Smooth muscle cell of the coronary artery (primary cell): ENCODE results near the gene ZNF22. TPM values are rescaled to one million over a fixed set of nuclear protein-coding genes. Genes with fewer than 3 reads are reported as not detected.

Source experiments
- total RNA-seq: library from RNA; depleted of rRNA; stranded (reverse); fragments of >200 nt; gene quantifications from 2 replicates; pipeline ENCODE4 v1.2.3, GENCODE V29; 2014; ENCODE audit warnings: low replicate concordance

ZNF22 gene
- total RNA-seq: 3.3 and 15.9 TPM in 2 replicates

DNA sequence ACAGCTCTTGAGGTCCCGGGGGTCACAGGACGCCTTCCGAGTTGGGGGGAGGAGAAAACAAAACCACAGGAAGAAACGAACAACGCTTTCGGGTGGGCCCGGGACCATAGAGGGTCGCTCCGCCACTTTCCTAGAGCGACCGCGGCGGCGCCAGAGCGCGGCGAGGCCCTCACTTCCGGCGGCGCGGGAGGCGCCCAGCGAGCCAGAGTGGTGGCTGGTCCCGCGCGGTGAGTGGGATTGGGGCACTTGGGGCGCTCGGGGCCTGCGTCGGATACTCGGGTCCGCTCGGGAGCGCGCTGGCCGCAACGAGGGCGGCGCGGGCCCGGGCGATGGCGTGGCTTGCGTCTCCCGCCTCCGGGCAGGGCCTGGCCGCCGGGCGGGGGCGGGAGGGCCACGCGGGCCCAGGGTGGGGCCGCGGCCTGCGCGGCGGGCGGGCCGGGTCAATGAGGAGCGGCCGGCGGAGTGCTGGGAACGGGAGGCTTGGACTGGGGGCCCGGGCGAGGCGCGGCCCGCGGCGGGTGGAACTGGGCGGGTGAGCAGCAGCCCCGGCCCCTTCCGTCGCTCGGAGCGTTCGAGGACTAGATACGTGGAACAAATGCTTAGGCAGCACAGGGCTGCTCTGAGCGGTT lies at the start of gene ZNF22:
Gene ZNF22 (plus strand): TSS at position 172 of the 629 bp plus-strand sequence. CDS start 2,446 bp downstream, outside the sequence.

DNA sequence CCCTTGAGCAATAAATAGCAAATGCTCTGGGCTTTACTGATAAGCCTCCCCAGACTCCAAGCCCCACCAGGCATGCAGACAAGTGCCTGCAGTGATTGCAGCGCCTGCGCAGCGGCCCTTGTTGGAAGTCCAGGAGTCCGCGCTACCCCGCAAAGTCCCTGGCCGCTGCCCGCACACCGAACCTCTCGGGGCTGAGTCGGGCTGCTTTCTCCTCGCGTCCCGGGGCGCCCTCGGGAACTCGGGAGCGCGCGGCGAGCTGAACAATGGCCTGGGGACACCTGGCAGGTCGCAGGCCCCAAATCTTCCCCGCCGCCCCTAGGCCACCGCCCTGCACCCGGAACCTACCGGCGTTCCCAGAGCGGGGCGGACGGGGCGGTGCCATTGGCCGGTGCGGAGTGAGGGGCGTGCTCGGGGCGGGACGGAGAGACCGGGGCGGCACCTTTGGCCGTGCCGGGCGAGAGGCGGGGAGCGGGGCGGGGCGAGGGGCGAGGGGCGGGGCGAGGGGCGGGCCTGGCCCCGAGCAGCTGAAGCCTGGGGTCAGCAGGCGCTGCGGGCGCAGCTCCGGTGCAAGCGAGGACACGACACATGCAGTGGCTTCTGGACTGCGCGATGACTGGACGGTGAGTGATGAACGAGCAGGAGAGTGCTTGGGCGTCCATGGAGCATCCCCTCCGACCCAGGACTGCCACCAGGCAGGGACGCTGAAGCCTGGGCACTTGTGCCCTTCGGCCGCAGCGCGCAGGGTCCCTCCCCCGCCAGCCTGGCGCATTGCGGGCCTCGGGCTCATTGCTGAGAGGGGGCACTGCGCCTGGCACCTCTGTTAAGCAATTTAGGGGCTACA lies 41.3 kb upstream of the ZNF22 start, which contains the start of gene RASSF4:
Gene RASSF4 (plus strand): TSS at position 556 of the 841 bp plus-strand sequence. CDS start 10,401 bp downstream, outside the sequence.

DNA sequence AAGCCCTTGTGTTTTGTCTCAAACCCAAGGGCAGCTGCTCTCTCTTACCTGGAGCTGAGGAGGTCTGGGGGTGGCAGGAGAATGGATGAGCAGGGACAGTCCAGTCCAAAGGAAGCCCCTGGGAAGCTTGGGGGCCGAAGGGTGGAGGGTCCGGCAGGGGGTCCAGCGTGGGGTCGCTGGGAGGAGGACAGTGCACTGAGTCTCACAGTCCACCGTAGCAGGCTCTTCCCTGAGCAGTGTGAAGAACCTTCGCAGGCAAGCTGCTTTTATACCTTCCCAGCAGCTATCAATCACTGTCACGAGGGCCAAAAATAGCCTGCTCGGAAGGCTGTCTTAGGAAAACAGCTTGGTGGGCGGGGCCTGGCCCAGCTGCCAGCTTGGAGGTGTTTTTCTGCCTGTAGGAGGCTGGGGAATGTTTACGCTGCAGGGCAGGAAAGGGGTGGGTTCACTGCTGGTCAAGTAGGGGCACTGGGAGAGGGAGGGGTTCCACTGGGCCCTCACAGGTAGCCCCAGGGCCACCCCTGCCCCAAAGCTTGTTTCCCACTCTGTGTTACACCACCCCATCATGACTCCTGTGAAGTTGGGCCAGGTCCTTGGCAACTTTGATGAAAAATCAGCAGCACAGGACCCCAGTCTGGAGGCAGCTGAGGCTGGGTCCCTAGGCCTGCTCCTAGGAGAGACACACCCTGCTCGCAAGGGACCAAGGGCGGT lies 22.0 kb upstream of the ZNF22 start, which contains the start of gene DEPP1:
Gene DEPP1 (minus strand): TSS at position 240 of the 711 bp plus-strand sequence. CDS start 779 bp downstream, outside the sequence.

Other genes with a start within 250 kb of the ZNF22 start
- not detected in 2 replicates for gene TMEM72, start 89.6 kb upstream of the ZNF22 start, total RNA-seq
- 10.6 and 12.5 TPM in 2 replicates for gene RASSF4, start 41.1 kb upstream of the ZNF22 start, total RNA-seq
- gene DEPP1, start 22.1 kb upstream of the ZNF22 start, total RNA-seq: 49.1 and 50.4 TPM in 2 replicates